Activated naive CD4-positive, alpha-beta T cell (primary cell): Measurements from ENCODE around the gene HSPB1.
"Not testable (repeated sequence)": the region's sequence is repeated elsewhere in the genome, so short reads cannot be mapped to it uniquely, and the experiment has no call there.

ENCODE experiments used
- DNase-seq, 4 experiments: peaks; one replicate each; lab custom pipeline; 2025; lab: John Stamatoyannopoulos, UW

The HSPB1 gene

GRCh38 chr7:76281706-76282343 lies 20.6 kb upstream of the HSPB1 start:
- DNase-seq, result no peak

- DNase-seq, result no peak
Observed at GRCh38 chr7:76282344-76283253, 19.9 kb upstream of the HSPB1 start.

GRCh38 chr7:76283254-76284159 lies 19.0 kb upstream of the HSPB1 start:
- DNase-seq, result no peak

- DNase-seq, result no peak
Observed at GRCh38 chr7:76285604-76286374, 16.7 kb upstream of the HSPB1 start.

- no peak for DNase-seq
Observed at GRCh38 chr7:76286842-76287403, 15.6 kb upstream of the HSPB1 start.

GRCh38 chr7:76290847-76291350 lies 11.6 kb upstream of the HSPB1 start:
- DNase-seq, result not testable (repeated sequence)

GRCh38 chr7:76291351-76292212 lies 10.9 kb upstream of the HSPB1 start:
- peak; percentile 59 to 76 (median 74) for DNase-seq

- no peak for DNase-seq
Observed at GRCh38 chr7:76292213-76292573, 10.3 kb upstream of the HSPB1 start.

GRCh38 chr7:76292911-76293310 lies 9.6 kb upstream of the HSPB1 start:
- not testable (repeated sequence) for DNase-seq

GRCh38 chr7:76293407-76293901 lies 9.0 kb upstream of the HSPB1 start:
- no peak for DNase-seq

- no peak for DNase-seq
Observed at GRCh38 chr7:76294344-76295024, 8.0 kb upstream of the HSPB1 start.

- no peak for DNase-seq
Observed at GRCh38 chr7:76296743-76297740, 5.4 kb upstream of the HSPB1 start.

- no peak for DNase-seq
Observed at GRCh38 chr7:76300166-76300731, 2.2 kb upstream of the HSPB1 start.

- no peak for DNase-seq
Observed at GRCh38 chr7:76301000-76301399, 1.5 kb upstream of the HSPB1 start.

GRCh38 chr7:76303202-76304147 lies 1.0 kb downstream of the HSPB1 start:
- peak; percentile 55 to 71 (median 66) for DNase-seq

GRCh38 chr7:76304888-76305375 lies 2.5 kb downstream of the HSPB1 start:
- DNase-seq, result no peak
